Measurements from ENCODE around the gene CFAP61. TPM values are rescaled to one million over a fixed set of nuclear protein-coding genes. Genes with fewer than 3 reads are reported as not detected.
A peak's percentile ranks its signal among the peaks of the same experiment; 100 is the strongest.

CFAP61 gene
- total RNA-seq, 4 donors from 2014 or later = 17.1 to 94.8 (median 41.4) TPM

DNA sequence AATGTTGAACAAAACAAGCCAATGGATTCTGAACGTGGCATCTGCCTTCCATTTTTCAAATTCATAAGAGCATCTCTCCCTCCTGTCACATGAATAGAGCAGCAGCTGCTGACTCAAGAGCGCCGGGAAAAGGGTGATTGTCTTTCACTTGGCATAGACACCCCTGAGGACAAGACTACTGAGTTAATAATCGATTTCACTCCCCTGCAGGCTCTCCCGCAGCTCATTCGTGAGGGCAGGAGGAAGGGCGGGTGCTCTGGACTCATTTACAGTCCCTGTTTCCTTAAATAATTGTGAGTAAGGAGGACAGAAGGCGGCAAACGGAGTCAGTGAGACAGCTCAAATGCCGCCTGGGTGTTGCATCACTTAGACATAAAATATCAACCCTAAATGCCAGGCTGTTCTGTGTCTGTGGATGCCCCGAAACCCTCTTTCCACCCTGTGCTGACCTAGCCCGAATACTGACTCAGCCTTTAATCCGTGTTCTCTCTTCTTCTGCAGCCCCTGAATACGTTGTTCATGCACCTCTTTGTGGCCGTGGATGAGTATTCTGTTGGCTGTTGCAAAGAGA lies 21.6 kb downstream of the CFAP61 start:
- no peaks in the 10 kb centered on the region for H3K27me3 ChIP-seq
- in situ Hi-C loops (cut with MboI; ENCODE audit: low sequenced_read_pairs in 4 of 4) = no loop called here

DNA sequence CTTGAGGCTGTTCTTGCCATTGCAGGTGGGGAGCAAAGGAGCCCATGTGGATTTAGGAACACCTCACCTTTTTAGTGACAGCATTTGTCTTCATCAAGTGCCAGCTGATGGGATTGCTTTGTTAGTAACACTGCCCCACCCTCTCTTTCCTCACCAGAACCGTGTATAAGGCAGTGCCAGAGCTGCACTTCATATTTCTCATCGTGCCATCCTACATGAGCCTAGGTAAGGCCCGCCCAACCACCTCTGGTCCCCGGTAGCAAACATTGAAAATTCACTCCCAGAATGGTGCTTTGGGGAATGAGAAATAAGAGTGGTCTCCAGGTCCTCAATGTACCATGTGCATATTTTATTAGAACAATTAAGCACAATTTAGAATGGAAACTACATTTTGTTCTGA lies 22.7 kb downstream of the CFAP61 start:
- H3K9me3 ChIP-seq = no peaks in the 10 kb centered on the region
- H3K4me3 ChIP-seq = peak overlapping the region; percentile 48 to 67 (median 60)
- DNase-seq (peak in 1 of 2 donors; percentile 84), ATAC-seq (peak; percentile 29 to 51)
- intact Hi-C loops (cut with DNase I; ENCODE audit: low total_unique reads) = loop anchor here (2.0 to 10.0 kb wide), 2 partner anchors 64 to 640 kb away; partner anchors contain the start of gene RALGAPA2
- in situ Hi-C loops (cut with MboI; ENCODE audit: low sequenced_read_pairs in 4 of 4) = loop anchor here in 3 of 4 donors (5.0 to 25.0 kb wide), 3 partner anchors 157 to 512 kb away; no protein-coding TSS in a partner anchor
- H3K27me3 ChIP-seq = no peaks in the 10 kb centered on the region
- H3K27ac ChIP-seq = peak overlapping the region; percentile 87 to 98 (median 90)
- H3K36me3 ChIP-seq = peaks cover 0 to 5% of the 10 kb centered on the region in 2 donors
- H3K4me1 ChIP-seq = peaks cover 40 to 63% of the 10 kb centered on the region in 2 donors
- peak; percentile 74 to 83 for TF ChIP-seq POLR2A (IDR thresholded peaks at IDR 0.05)
- TF ChIP-seq, protein P1, sequence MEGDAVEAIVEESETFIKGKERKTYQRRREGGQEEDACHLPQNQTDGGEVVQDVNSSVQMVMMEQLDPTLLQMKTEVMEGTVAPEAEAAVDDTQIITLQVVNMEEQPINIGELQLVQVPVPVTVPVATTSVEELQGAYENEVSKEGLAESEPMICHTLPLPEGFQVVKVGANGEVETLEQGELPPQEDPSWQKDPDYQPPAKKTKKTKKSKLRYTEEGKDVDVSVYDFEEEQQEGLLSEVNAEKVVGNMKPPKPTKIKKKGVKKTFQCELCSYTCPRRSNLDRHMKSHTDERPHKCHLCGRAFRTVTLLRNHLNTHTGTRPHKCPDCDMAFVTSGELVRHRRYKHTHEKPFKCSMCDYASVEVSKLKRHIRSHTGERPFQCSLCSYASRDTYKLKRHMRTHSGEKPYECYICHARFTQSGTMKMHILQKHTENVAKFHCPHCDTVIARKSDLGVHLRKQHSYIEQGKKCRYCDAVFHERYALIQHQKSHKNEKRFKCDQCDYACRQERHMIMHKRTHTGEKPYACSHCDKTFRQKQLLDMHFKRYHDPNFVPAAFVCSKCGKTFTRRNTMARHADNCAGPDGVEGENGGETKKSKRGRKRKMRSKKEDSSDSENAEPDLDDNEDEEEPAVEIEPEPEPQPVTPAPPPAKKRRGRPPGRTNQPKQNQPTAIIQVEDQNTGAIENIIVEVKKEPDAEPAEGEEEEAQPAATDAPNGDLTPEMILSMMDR (IDR thresholded peaks at IDR 0.05 in 4 of 5, conservative IDR thresholded peaks at IDR 0.05 in 1 of 5) = peak in 2 of 5 experiments; percentile 2 to 9

More for the DNA sequence above, 21.6 kb downstream of the CFAP61 start:
- Histone ChIP-seq H3K27ac (peak overlapping the region; percentile 87 to 98 (median 90)), H3K4me1 (peaks cover 40 to 54% of the 10 kb centered on the region in 2 donors), H3K4me3 (peak overlapping the region; percentile 19 to 67 (median 60)), H3K9me3 (no peaks in the 10 kb centered on the region), H3K36me3 (no peaks in the 10 kb centered on the region)
- DNase-seq (peak; percentile 71 to 91), ATAC-seq (peak; percentile 57 to 58)
- intact Hi-C loops (cut with DNase I; ENCODE audit: low total_unique reads) = loop anchor here (2.0 to 10.0 kb wide), 2 partner anchors 65 to 641 kb away; partner anchors contain the start of gene RALGAPA2
- TF ChIP-seq POLR2A (IDR thresholded peaks at IDR 0.05) = peak; percentile 48 to 54
- TF ChIP-seq, protein P1 (IDR thresholded peaks at IDR 0.05 in 4 of 5, conservative IDR thresholded peaks at IDR 0.05 in 1 of 5) = no peak

DNA sequence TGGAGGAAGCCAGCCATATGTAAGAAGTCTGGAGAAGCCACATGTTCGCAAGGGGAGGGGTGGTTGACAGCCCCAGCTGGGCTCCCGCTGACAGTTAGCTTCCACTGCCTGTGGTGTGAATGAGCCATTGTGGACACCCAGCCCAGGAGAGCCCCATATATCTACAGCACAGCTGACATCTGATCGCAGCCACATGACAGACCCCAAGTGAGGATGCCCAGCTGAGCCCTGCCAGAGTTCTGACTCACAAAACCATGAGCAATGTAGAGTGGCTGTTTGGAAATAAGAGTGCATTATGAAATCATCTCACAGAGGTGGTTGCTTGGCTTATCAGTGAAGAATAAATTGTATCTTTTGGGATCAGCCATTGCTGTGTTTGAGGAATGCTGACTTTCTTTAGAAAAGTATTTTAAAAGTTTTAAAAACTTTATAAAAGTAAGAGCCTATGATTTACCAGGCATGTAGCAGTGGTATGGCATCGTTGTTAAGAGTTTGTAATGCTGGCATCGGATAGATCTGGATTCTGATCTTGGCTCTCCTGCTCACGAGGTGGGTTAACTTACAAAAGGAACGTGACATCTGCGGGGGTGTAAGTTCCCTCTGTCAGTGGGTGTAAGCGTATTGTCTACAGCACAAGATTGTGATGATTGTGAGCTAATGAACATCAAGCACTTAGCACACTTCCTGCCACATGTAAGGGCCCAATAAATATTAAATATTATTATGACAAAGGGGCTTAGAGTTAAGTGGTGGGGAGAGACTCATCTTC lies 24.1 kb downstream of the CFAP61 start:
- peaks cover 35 to 54% of the 10 kb centered on the region in 2 donors for H3K4me1 ChIP-seq
- H3K36me3 ChIP-seq = peaks cover 0 to 9% of the 10 kb centered on the region in 2 donors
- in situ Hi-C loops (cut with MboI; ENCODE audit: low sequenced_read_pairs in 4 of 4) = loop anchor here in 3 of 4 donors (5.0 to 25.0 kb wide), 3 partner anchors 156 to 511 kb away; no protein-coding TSS in a partner anchor
- intact Hi-C loops (cut with DNase I; ENCODE audit: low total_unique reads) = loop anchor here (1.0 to 10.0 kb wide), 2 partner anchors 9 to 638 kb away; partner anchors contain the start of gene RALGAPA2
- DNase-seq = peak; percentile 95 to 98
- peak; percentile 74 to 79 for ATAC-seq
- H3K27me3 ChIP-seq = no peaks in the 10 kb centered on the region
- H3K27ac ChIP-seq = peak overlapping the region; percentile 87 to 98 (median 90)
- peak overlapping the region; percentile 48 to 67 (median 60) for H3K4me3 ChIP-seq
- no peaks in the 10 kb centered on the region for H3K9me3 ChIP-seq
- peak; percentile 87 to 96 for TF ChIP-seq POLR2A (IDR thresholded peaks at IDR 0.05)
- TF ChIP-seq, protein P1 (IDR thresholded peaks at IDR 0.05 in 4 of 5, conservative IDR thresholded peaks at IDR 0.05 in 1 of 5) = no peak

DNA sequence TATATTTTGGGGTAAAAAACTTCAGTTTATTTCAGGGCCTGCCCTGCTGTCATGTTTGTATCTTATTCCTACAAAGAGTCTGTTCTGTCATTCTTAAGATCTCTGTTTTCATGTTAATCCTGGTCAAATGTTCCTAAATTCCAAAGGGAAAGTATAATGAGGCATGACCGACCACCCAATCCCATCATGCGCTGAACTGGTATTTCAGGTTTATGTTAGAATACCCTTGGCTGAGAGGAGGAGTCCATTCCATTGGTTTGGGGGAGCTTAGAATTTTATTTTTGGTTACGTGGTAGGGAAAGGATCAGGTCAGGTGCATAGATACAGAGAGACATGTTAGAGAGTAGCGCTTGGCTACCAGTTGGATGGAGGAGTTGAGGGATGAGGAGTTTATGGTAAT lies 25.7 kb downstream of the CFAP61 start:
- Histone ChIP-seq H3K36me3 (peaks cover 0 to 9% of the 10 kb centered on the region in 2 donors), H3K27me3 (no peaks in the 10 kb centered on the region), H3K4me3 (no peak overlapping the region), H3K9me3 (no peaks in the 10 kb centered on the region), H3K27ac (peak overlapping the region in 3 of 4 donors; percentile 87 to 98 (median 91)), H3K4me1 (peaks cover 29 to 44% of the 10 kb centered on the region in 2 donors)
- intact Hi-C loops (cut with DNase I; ENCODE audit: low total_unique reads) (loop anchor here (10.0 kb wide), 1 partner anchor 637 kb away; the partner anchor contains the start of gene RALGAPA2), in situ Hi-C loops (cut with MboI; ENCODE audit: low sequenced_read_pairs in 4 of 4) (loop anchor here in 3 of 4 donors (5.0 to 25.0 kb wide), 3 partner anchors 154 to 509 kb away; no protein-coding TSS in a partner anchor)
- TF ChIP-seq, protein P1 (IDR thresholded peaks at IDR 0.05 in 4 of 5, conservative IDR thresholded peaks at IDR 0.05 in 1 of 5) = no peak
- TF ChIP-seq POLR2A (IDR thresholded peaks at IDR 0.05) = no peak
- ATAC-seq = no peak
- DNase-seq = no peak
